ENCODE results near the gene KDM5A. TPM values are rescaled to one million over a fixed set of nuclear protein-coding genes. Genes with fewer than 3 reads are reported as not detected.

The KDM5A gene
- total RNA-seq, 1 donor, result 75.3 TPM

GRCh38 chr12:230925-231671 is 158.0 kb downstream of the KDM5A start:
- Histone ChIP-seq H4K20me1 (ENCODE audit: insufficient read depth, low read length) (no peaks in the 10 kb centered on the region), H3K36me3 (ENCODE audit: insufficient read depth, low read length) (no peaks in the 10 kb centered on the region), H3K4me1 (ENCODE audit: insufficient read depth, low read length) (no peaks in the 10 kb centered on the region), H3K4me3 (ENCODE audit: insufficient read depth, low read length) (no peak overlapping the region), H3K27me3 (ENCODE audit: insufficient read depth, low read length) (peaks cover 56% of the 10 kb centered on the region), H2AFZ (ENCODE audit: low read length) (no peak overlapping the region), H3K4me2 (ENCODE audit: insufficient read depth, low read length) (no peak overlapping the region), H3K9me3 (ENCODE audit: low read depth, low read length) (no peaks in the 10 kb centered on the region), H3K27ac (ENCODE audit: low read depth, low read length) (no peak overlapping the region), H3K79me2 (ENCODE audit: insufficient read depth, low read length) (no peaks in the 10 kb centered on the region)
- no peak for DNase-seq (ENCODE audit: insufficient read length, low spot score, missing footprints)
- no peak for TF ChIP-seq CTCF (IDR thresholded peaks at IDR 0.05; ENCODE audit: extremely low read depth, low read depth, low read length)

Other genes with a start within 250 kb of the KDM5A start
- not detected in 2 replicates for gene SLC6A12, start 175.2 kb downstream of the KDM5A start, total RNA-seq
- gene SLC6A13, start 126.5 kb downstream of the KDM5A start, total RNA-seq, result not detected in 2 replicates
- 9.0 and 10.6 TPM in 2 replicates for gene CCDC77, start 12.3 kb upstream of the KDM5A start, total RNA-seq
- 0.29 and 0.36 TPM in 2 replicates for gene B4GALNT3, start 70.6 kb upstream of the KDM5A start, total RNA-seq